NCI-H146 (cell line): ENCODE results near the gene DNAH10.

Experiments used
- DNase-seq: peaks from one replicate; lab custom pipeline; 2025; lab: John Stamatoyannopoulos, UW

Gene DNAH10

GRCh38 chr12:123761841-123762714, at the start of gene DNAH10:
DNAH10 (plus strand) TSS chr12:123762301; CDS start chr12:123762337, 36 bp downstream.
- DNase-seq, result peak; percentile 61

- no peak for DNase-seq
These were observed 49.3 kb upstream of the DNAH10 start for GRCh38 chr12:123712780-123713319.

- no peak for DNase-seq
These were observed 48.7 kb upstream of the DNAH10 start for GRCh38 chr12:123713398-123713797.

GRCh38 chr12:123713823-123714585, 48.1 kb upstream of the DNAH10 start:
- no peak for DNase-seq

GRCh38 chr12:123715195-123715594, 46.9 kb upstream of the DNAH10 start:
- no peak for DNase-seq

- no peak for DNase-seq
These were observed 44.8 kb upstream of the DNAH10 start for GRCh38 chr12:123717350-123717749.

GRCh38 chr12:123720141-123720814, 41.8 kb upstream of the DNAH10 start:
- DNase-seq, result no peak

GRCh38 chr12:123721245-123721644, 40.9 kb upstream of the DNAH10 start:
- peak; percentile 13 for DNase-seq

GRCh38 chr12:123723011-123723410, 39.1 kb upstream of the DNAH10 start:
- DNase-seq, result no peak

- no peak for DNase-seq
These were observed 38.3 kb upstream of the DNAH10 start for GRCh38 chr12:123723765-123724164.

GRCh38 chr12:123726244-123726643, 35.9 kb upstream of the DNAH10 start:
- DNase-seq, result no peak

GRCh38 chr12:123726962-123727361, 35.1 kb upstream of the DNAH10 start:
- DNase-seq, result no peak

- no peak for DNase-seq
These were observed 34.2 kb upstream of the DNAH10 start for GRCh38 chr12:123727878-123728277.

- no peak for DNase-seq
These were observed 30.5 kb upstream of the DNAH10 start for GRCh38 chr12:123731596-123731995.

- no peak for DNase-seq
These were observed 29.9 kb upstream of the DNAH10 start for GRCh38 chr12:123732251-123732650.

- DNase-seq, result no peak
These were observed 28.9 kb upstream of the DNAH10 start for GRCh38 chr12:123733229-123733628.

GRCh38 chr12:123734268-123734667, 27.8 kb upstream of the DNAH10 start:
- no peak for DNase-seq

- DNase-seq, result no peak
These were observed 20.0 kb upstream of the DNAH10 start for GRCh38 chr12:123741937-123742572.

- no peak for DNase-seq
These were observed 19.1 kb upstream of the DNAH10 start for GRCh38 chr12:123743002-123743401.

GRCh38 chr12:123744836-123745235, 17.3 kb upstream of the DNAH10 start:
- no peak for DNase-seq

- no peak for DNase-seq
These were observed 14.8 kb upstream of the DNAH10 start for GRCh38 chr12:123747309-123747708.

- no peak for DNase-seq
These were observed 13.9 kb upstream of the DNAH10 start for GRCh38 chr12:123748161-123748560.
